ENCODE data around the gene KIAA0825. TPM values are rescaled to one million over a fixed set of nuclear protein-coding genes. Genes with fewer than 3 reads are reported as not detected.

Gene KIAA0825
- total and polyA plus RNA-seq, 2 of the 8 experiments (the other 6 are each of a cell fraction or from before 2014, with no cell fraction given), result 0.60 to 1.0 TPM

- H3K27me3 ChIP-seq (replicated peaks in 1 of 4; ENCODE audit: control insufficient read depth in 3 of 4, extremely low read depth in 1 of 4, insufficient read depth in 3 of 4, low read length in 3 of 4), result no peaks in the 10 kb centered on the region
- no peaks in the 10 kb centered on the region for H3K36me3 ChIP-seq (ENCODE audit: control insufficient read depth in 2 of 4, insufficient read depth in 4 of 4, low read length in 3 of 4)
- no peaks in the 10 kb centered on the region for H3K79me2 ChIP-seq (ENCODE audit: control insufficient read depth in 1 of 2, insufficient read depth in 2 of 2, low read length in 2 of 2)
- H3K27ac ChIP-seq (ENCODE audit: low read depth, low read length), result no peak overlapping the region
- no peak overlapping the region for H2AFZ ChIP-seq (ENCODE audit: low read length)
- H2BK12ac ChIP-seq (ENCODE audit: low read depth, low read length), result no peak overlapping the region
- ChIA-PET CTCF (ENCODE audit: partially characterized antibody) (interaction anchor here (0.8 to 1.4 kb wide), 2 partner anchors 9 to 220 kb away, joined by 3 to 4 read pairs; no protein-coding TSS in a partner anchor), POLR2A (ENCODE audit: partially characterized antibody) (no interaction called here)
- H3K56ac ChIP-seq (replicated peaks; ENCODE audit: insufficient read length, low read depth, low read length), result no peak overlapping the region
- no peak overlapping the region for H2AK5ac ChIP-seq (ENCODE audit: low read depth, low read length)
- H3K14ac ChIP-seq (ENCODE audit: insufficient read length), result no peak overlapping the region
- H3K23ac ChIP-seq (ENCODE audit: insufficient read length), result no peak overlapping the region
- no peaks in the 10 kb centered on the region for H3K79me1 ChIP-seq (ENCODE audit: low read depth, low read length)
- no peak overlapping the region for H4K91ac ChIP-seq (replicated peaks; ENCODE audit: insufficient read length, low read length)
- H2BK5ac ChIP-seq (ENCODE audit: low read depth, low read length), result no peak overlapping the region
- no peak overlapping the region for H3K4ac ChIP-seq (replicated peaks; ENCODE audit: insufficient read length, low read depth, low read length)
- no peaks in the 10 kb centered on the region for H3K9me3 ChIP-seq (ENCODE audit: insufficient read depth in 2 of 2, low read depth in 1 of 2, low read length in 1 of 2)
- H3K23me2 ChIP-seq (ENCODE audit: low read depth, low read length), result no peaks in the 10 kb centered on the region
- H3K18ac ChIP-seq (ENCODE audit: extremely low read depth, low read length), result no peak overlapping the region
- no peak overlapping the region for H2BK120ac ChIP-seq (replicated peaks; ENCODE audit: low read depth, low read length)
- H4K5ac ChIP-seq (ENCODE audit: insufficient read length, low read depth, low read length), result no peak overlapping the region
- DNase-seq (ENCODE audit: low read depth in 1 of 2, low spot score in 2 of 2) (no peak), FAIRE-seq (no peak)
- H3K4me3 ChIP-seq (ENCODE audit: extremely low read depth in 1 of 4, insufficient read depth in 2 of 4, low read depth in 3 of 4, low read length in 4 of 4), result no peak overlapping the region
- H3K9ac ChIP-seq (replicated peaks in 1 of 4; ENCODE audit: extremely low read depth in 1 of 4, low read depth in 3 of 4, low read length in 3 of 4), result no peak overlapping the region
- 94% methylated on average over 3 of the region's 3 CpGs; no CpG with 5 or more reads in 1 of the 2 experiments for WGBS, 2 experiments (ENCODE audit: extremely low coverage in 1 of 2, insufficient coverage in 1 of 2, insufficient read length in 1 of 2, insufficient replicate concordance in 2 of 2, low coverage in 1 of 2, low lambda C conversion rate in 2 of 2, missing lambda C conversion rate in 1 of 2)
- no peak overlapping the region for H4K8ac ChIP-seq (ENCODE audit: extremely low read depth, insufficient read depth, low read length)
- H4K20me1 ChIP-seq (replicated peaks in 1 of 2; ENCODE audit: control insufficient read depth in 1 of 2, insufficient read depth in 2 of 2, low read length in 2 of 2), result no peaks in the 10 kb centered on the region
- H2BK15ac ChIP-seq (ENCODE audit: low read length), result no peak overlapping the region
- H2BK20ac ChIP-seq (ENCODE audit: low read length), result no peak overlapping the region
- no peak overlapping the region for H3K4me2 ChIP-seq (ENCODE audit: insufficient read depth in 1 of 2, low read depth in 2 of 2, low read length in 2 of 2)
- no peaks in the 10 kb centered on the region for H3K4me1 ChIP-seq (replicated peaks in 1 of 4; ENCODE audit: control insufficient read depth in 3 of 4, insufficient read depth in 4 of 4, low read length in 3 of 4)
- TF ChIP-seq SRF (IDR thresholded peaks at IDR 0.05; ENCODE audit: low read depth, low read length) (no peak), SIX5 (IDR thresholded peaks at IDR 0.05; ENCODE audit: low read depth, low read length) (no peak), JUN (IDR thresholded peaks at IDR 0.05; ENCODE audit: low read depth, low read length) (no peak), CHD1 (IDR thresholded peaks at IDR 0.05; ENCODE audit: low read depth, low read length) (no peak), CBX5 (IDR thresholded peaks at IDR 0.05; ENCODE audit: low read depth, low read length) (no peak), KDM5A (IDR thresholded peaks at IDR 0.05; ENCODE audit: low read length) (no peak), E2F6 (IDR thresholded peaks at IDR 0.05) (no peak), MAFK (IDR thresholded peaks at IDR 0.05; ENCODE audit: low read depth, low read length) (no peak), SAP30 (IDR thresholded peaks at IDR 0.05; ENCODE audit: insufficient read depth, insufficient replicate concordance, low read length) (no peak), SIN3A (conservative IDR thresholded peaks at IDR 0.05 in 1 of 2, IDR thresholded peaks at IDR 0.05 in 1 of 2; ENCODE audit: low read depth in 1 of 2, low read length in 2 of 2) (no peak)
- TF ChIP-seq, protein P1, sequence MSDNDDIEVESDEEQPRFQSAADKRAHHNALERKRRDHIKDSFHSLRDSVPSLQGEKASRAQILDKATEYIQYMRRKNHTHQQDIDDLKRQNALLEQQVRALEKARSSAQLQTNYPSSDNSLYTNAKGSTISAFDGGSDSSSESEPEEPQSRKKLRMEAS (IDR thresholded peaks at IDR 0.05), result no peak
These were observed 100.6 kb downstream of the KIAA0825 start for GRCh38 chr5:94517490-94518488.
